Gastroesophageal sphincter (tissue), 3 donors: ENCODE measurements around the gene EAF1.

Experiments used
- CTCF ChIP-seq, 4 experiments: fragments of 200-600 bp in 2 of 4; fragments of 450-650 bp in 2 of 4; sonication (generic) in 1 of 4; IDR thresholded peaks; one replicate each; pipeline ENCODE4 v1.5.1; 2017 to 2019; ENCODE audit warnings: antibody characterized with exemption in 4 of 4, mild to moderate bottlenecking in 2 of 4, moderate library complexity in 2 of 4
- EP300 ChIP-seq: sonication (generic); formaldehyde crosslinking; IDR thresholded peaks from one replicate; pipeline ENCODE4 v1.6.1; 2017; ENCODE audit warnings: antibody characterized with exemption, mild to moderate bottlenecking
- POLR2A ChIP-seq, 2 donors: fragments of 450-650 bp; IDR thresholded peaks; one replicate each; pipeline ENCODE4 v1.6.1; 2017; ENCODE audit warnings: antibody characterized with exemption in 2 of 2, mild to moderate bottlenecking in 2 of 2, moderate library complexity in 1 of 2
- POLR2AphosphoS5 ChIP-seq: sonication (generic); formaldehyde crosslinking; IDR thresholded peaks from one replicate; pipeline ENCODE4 v1.6.1; 2017; ENCODE audit warnings: antibody characterized with exemption

- TF ChIP-seq CTCF (IDR thresholded peaks at IDR 0.05) (no peak), EP300 (no peak), POLR2A (IDR thresholded peaks at IDR 0.05) (no peak), POLR2AphosphoS5 (no peak)
These were observed 58.6 kb downstream of the EAF1 start for GRCh38 chr3:15486020-15486419.
